ENCODE data around the gene NAGS.
"Not testable (repeated sequence)": the region's sequence is repeated elsewhere in the genome, so short reads cannot be mapped to it uniquely, and the experiment has no call there.

The NAGS gene

DNA sequence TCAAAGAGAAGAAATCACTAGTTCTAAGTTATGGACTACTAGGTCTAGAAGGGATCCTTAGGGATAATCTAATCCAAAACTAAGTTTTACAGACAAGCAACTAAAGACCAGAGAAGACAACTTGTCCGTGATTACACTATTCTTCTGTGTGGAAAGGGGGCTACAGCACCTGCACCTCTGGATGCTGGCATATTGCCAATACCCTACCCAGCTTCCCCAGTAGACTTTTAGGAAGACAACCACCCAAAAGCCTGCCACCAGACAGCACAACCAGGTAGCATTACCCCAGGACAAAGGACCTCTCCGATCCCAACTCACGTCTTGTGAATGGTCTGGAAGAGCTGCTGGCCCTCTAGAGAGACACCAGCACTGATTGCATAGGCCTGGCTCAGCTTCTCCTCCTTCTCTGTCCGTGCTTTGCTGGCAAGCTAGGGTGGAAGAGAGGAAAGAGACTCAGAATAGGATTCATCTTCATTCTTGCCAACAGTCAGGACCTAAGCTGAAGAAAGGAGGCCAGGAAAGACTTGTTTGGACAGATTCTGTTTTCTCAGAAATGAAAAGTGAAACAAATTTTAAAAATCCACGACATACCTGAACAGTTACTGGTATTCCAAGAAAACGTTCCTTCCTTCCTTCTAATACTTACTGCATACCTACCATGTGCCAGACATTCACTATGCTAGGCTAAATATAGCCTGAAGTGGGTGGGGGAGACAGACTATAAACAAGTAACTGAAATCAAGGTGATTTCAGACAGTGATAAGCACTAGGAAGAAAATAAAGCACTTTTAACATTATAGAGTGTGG, 35.6 kb downstream of the NAGS start:
- no peak for DNase-seq

DNA sequence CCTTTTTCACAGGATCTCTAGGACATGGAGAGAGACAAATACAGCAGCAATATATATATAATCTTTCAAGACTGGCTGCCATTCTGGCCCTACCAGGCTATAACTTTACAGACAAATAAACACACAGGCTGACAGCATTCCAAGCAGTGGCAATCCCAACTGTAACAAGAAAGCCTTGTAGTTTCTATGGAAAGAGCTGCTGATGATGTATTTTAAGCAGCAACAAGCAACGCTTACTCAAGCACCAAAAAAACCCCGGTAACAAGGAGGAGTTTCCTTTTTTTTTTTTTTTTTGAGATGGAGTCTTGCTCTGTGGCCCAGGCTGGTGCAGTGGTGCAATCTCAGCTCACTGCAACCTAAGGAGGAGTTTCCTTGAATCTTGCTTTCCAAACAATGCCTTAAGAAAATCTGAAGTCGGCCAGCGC, 38.9 kb downstream of the NAGS start:
- DNase-seq, result no peak

DNA sequence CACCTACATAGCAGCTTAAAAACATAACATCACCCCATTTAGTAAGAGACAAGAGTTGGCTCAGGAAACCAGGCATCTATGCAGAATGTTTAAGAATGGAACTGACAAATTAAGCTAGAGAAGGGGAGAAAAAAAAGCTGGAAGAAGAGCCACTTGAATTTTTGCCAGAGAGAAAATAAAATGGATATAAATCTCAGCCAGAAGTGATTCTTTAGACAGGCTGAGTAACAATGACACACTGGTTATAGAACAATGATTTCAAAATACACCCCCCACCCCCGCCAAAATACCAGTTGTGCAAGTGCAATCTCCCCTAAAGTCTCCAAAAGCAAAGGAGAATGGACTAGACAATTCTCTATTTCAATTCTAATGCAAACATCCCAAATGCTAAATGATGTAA, 39.6 kb downstream of the NAGS start:
- no peak for DNase-seq

DNA sequence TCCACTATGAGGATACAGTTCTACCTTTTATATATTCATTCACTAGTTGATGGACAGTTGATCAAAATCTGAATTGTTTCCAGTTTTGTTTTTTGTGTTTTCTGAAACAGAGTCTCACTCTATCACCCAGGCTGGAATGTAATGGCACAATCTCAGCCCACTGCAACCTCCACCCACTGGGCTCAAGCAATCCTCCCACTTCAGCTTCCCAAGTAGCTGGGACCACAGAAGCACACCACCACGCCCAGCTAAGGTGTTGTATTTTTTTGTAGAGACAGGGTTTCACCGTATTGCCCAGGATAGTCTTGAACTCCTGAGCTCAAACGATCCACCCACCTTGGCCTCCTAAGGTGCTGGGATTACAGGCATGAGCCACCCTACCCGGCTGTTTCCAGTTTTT, 41.1 kb downstream of the NAGS start:
- no peak for DNase-seq

DNA sequence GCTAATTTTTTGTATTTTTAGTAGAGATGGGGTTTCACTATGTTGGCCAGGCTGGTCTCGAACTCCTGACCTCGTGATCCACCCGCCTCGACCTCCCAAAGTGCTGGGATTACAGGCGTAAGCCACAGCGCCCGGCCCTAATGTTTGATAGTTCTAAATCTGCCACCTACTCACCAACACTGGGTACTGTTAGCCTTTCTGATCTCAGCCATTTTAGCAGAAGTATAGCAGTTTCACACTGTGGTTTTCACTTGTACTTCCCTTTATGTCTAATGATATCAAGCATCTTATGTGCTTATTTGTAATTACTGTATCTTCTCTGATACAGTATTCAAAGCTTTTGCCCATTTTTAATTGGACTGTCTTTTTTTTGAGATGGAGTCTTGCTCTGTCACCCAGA, 42.5 kb downstream of the NAGS start:
- DNase-seq, result not testable (repeated sequence)

DNA sequence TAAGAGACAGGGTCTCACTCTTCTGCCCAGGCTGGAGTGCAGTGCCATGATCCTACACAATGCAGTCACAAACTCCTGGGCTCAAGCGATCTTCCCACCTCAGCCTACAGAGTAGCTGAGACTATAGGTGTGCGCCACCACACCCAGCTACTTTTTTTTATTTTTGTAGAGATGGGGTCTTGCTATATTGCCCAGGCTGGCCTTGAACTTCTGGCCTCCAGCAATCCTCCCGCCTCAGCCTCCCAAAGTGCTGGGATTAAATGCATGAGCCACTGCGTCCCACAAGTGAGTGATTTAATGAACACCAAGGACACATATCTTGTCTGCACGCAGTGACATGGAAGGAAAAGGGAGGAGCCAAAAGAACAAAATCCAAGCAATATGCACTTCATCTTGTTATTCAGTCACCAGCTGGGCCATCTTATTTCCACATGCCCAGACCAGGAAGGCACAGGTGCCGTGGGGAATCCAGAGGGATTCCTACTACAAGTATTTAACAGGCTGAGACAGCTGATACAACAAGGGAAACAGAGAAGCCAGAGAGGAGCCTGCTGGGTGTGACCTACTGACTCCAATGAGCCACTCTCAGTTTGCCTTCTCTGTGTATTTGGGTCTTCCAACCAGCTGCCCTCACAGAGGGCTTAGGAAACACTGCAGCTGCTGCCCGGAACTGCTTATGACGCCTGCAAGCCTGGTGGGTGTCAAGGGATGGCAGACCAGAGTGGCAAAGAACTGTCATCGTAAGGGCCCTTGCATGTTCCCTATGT, 45.1 kb downstream of the NAGS start:
- no peak for DNase-seq

DNA sequence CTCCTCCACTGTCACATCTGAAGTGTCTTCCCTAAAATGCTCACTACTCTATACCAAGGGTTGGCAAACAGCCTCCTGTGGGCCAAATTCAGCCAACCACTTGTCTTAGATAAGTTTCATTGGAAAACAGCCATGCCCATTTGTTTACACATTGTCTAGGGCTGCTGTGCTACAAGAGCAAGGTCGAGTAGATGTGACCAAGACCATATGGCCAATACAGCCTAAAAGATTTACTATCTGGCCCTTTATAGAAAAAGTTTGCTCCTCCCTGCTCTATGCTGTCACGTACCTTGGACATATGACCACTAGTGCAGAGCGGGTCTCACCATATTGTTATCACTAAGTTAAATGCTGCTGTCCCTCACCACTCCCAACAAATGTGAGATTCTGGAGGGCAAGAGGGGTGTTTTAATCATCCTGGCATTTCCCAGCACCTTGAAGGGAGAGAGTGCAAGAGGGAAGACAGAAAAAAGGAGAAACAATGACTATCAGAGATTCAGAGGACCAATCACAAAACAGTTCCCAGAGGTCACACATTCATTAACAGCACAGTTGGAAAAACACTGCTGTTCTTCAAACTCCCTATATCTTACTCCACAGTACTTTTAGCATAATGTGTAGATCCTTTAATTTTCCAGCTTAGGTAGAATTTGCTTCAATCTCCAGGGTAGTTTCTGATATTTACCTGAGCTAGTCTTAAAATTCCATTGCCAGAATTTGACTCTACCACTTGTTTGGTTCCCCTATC, 48.9 kb downstream of the NAGS start:
- DNase-seq, result no peak
